ENCODE results near the gene GKN1.

Gene GKN1

DNA sequence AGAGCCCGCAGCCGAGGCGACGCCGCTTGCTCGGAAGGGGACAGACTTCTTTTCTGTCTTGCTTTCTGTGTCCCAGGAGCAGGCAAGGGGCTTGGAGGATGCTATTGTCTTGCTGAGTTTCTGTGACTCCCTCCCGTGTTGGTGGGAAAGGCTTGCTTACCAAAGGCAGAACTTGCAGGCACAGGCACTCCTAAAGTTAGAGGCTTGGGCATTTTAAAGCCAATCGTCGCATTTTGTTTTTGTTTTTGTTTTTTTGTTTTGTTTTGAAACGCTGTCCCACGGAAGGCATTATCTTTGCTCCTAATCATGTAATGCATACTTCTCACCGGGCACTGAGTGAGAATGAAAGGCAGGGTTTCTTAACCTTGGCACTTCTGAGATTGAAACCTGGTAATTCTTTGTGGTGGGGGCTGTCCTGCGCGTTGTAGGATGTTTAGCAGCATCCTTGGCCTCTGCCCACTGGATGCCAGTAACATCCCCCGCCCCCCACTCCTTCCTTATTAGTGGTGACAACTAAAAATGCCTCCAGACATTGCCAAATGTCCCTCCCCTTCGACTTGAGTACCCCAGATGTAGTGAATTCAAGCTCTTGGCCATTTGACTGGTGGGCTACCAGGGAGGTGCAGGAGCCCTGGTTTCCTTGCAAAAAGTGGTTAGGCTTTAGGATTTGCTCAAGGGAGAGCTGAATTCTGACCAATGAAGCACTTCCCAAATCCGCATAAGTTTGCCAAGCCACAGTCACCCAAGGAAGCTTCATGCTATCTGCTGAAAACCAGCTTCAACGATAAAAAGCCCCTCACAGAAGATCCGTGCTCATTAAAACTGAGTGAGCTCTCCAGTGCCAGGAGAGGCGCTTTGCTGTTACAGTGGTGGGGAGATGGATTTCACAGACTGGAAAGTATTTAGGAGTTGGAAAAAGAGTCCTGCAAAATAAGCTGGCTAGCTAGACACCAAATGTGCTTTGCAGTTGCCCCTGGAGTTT lies 39.7 kb downstream of the GKN1 start:
- no peak for DNase-seq (ENCODE audit: extremely low spot score)
- TF ChIP-seq CTCF (IDR thresholded peaks at IDR 0.05; ENCODE audit: control extremely low read depth, extremely low read depth, low read depth, missing control alignments) = no peak
- CTCF ChIA-PET = interaction anchor here (0.7 to 1.5 kb wide), 3 partner anchors 10 to 551 kb away, joined by 3 to 4 read pairs (median 3); no protein-coding TSS in a partner anchor
- POLR2A ChIA-PET = no interaction called here

DNA sequence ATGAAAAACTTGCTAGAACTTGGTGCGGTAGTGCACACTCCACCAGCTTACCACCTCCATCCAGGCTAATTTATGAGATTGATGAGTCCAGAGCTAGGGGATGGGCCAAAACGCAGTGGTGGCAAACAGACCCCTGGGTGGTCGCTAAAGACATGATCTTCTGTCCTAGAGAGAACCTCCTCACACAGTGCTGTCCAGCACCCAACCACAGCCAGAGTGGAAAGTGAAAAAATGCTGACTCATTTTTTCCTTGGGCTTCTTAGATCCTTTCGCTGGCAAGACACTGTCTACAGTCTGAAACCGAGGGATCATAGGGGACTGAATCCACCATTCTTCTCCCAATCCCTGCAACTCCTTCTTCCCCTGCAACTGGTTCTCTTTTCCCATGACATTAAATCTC lies 42.6 kb downstream of the GKN1 start:
- no peak for DNase-seq (ENCODE audit: extremely low spot score)
- TF ChIP-seq CTCF (IDR thresholded peaks at IDR 0.05; ENCODE audit: control extremely low read depth, extremely low read depth, low read depth, missing control alignments) = no peak
- ChIA-PET CTCF (interaction anchor here (1.1 kb wide), 1 partner anchor 15 kb away, joined by 3 read pairs; no protein-coding TSS in a partner anchor), POLR2A (no interaction called here)

DNA sequence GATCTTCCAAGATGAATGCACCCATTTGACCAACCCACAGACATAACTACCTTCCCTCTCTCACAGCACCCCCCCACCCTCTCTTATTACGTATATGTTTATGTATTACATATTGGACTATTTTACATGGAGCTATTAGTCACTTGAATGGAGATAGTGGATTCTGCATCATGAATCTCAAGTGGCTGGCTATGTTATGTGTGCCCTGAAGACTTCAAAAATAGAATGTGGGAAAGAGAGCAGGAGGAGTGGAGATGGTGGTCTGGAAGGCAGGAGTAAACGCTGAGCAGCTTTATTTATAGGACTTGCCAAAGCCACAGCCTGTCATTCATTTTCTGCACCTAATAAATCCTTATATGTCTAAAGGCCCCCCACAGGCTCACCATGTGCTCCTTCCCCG lies 43.4 kb downstream of the GKN1 start:
- CTCF ChIA-PET = interaction anchor here (1.1 kb wide), 1 partner anchor 14 kb away, joined by 3 read pairs; no protein-coding TSS in a partner anchor
- DNase-seq (ENCODE audit: extremely low spot score) = no peak
- POLR2A ChIA-PET = no interaction called here
- TF ChIP-seq CTCF (IDR thresholded peaks at IDR 0.05; ENCODE audit: control extremely low read depth, extremely low read depth, low read depth, missing control alignments) = no peak

DNA sequence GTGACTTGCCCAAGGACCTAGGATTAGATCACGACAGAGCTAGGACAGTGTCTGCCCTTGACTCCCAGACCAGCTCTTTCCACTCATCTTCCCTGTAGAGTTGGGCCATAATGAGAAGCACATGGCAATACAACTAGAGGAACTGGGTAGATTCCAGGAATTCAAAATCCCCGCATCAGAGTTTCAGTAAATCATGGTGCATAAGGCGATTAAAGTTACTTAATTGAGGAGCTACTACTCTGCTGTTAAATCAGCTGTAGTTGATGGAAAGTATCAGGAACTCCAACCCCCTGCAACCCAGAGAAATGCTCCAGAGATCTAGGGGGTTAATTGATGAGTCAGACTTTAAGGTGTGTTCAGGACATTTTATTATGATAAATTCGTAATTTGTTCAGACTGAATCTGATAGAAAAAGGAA lies 44.3 kb downstream of the GKN1 start:
- no peak for TF ChIP-seq CTCF (IDR thresholded peaks at IDR 0.05; ENCODE audit: control extremely low read depth, extremely low read depth, low read depth, missing control alignments)
- POLR2A ChIA-PET = no interaction called here
- CTCF ChIA-PET = no interaction called here
- no peak for DNase-seq (ENCODE audit: extremely low spot score)

GRCh38 chr2:69020496-69021426 lies 46.3 kb downstream of the GKN1 start:
- DNase-seq (ENCODE audit: extremely low spot score) = no peak
- CTCF ChIA-PET = no interaction called here
- POLR2A ChIA-PET = no interaction called here
- no peak for TF ChIP-seq CTCF (IDR thresholded peaks at IDR 0.05; ENCODE audit: control extremely low read depth, extremely low read depth, low read depth, missing control alignments)

DNA sequence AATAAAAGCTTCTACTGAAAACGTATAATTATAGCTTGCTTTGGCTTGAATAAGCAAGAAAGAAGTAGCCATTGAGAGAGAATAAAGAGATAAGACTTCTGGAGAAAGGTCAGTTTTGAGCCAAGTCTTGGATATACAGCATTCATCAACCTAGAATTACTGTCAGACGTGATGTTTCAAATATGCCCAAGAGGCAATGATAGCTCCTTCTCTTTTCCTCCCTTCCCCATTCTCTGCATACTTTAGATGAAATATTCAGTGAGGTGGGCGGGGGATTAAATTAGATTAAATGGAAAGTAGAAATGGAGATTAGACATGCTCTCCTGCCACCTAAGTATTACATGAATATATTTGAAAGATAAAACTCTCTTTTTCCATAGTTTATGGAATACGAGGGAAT lies 47.3 kb downstream of the GKN1 start:
- TF ChIP-seq CTCF (IDR thresholded peaks at IDR 0.05; ENCODE audit: control extremely low read depth, extremely low read depth, low read depth, missing control alignments) = no peak
- ChIA-PET POLR2A (no interaction called here), CTCF (interaction anchor here (1.2 kb wide), 1 partner anchor 9 kb away, joined by 3 read pairs; the partner anchor contains the start of gene ANTXR1)
- DNase-seq (ENCODE audit: extremely low spot score) = no peak
